Activated CD4-positive, alpha-beta memory T cell treated with anti-CD3 and anti-CD28 coated beads for 36 hours (primary cell): ENCODE data around the gene ERMARD. TPM values are rescaled to one million over a fixed set of nuclear protein-coding genes. Genes with fewer than 3 reads are reported as not detected.
A peak's percentile ranks its signal among the peaks of the same experiment; 100 is the strongest.

Experiments used
- CTCF ChIA-PET: fragments of 350-600 bp; sonication (Branson Sonifier 250); formaldehyde crosslinking; loops from one replicate; lab custom pipeline; 2021; ENCODE audit warnings: antibody characterized with exemption, inconsistent platforms; lab: Charles Lee
- POLR2A ChIA-PET: fragments of 350-600 bp; sonication (Branson Sonifier 250); formaldehyde crosslinking; loops from one replicate; lab custom pipeline; 2021; ENCODE audit warnings: antibody characterized with exemption; lab: Charles Lee
- DNase-seq: peaks from one replicate; pipeline ENCODE4 v3.0.0-alpha.2; 2020
- H3K27ac Mint-ChIP-seq: one replicate; pipeline ENCODE4 v1.8.0; 2021; ENCODE audit warnings: mixed read lengths
- H3K27me3 Mint-ChIP-seq: one replicate; pipeline ENCODE4 v1.8.0; 2021; ENCODE audit warnings: mixed read lengths
- H3K36me3 Mint-ChIP-seq: one replicate; pipeline ENCODE4 v1.8.0; 2021; ENCODE audit warnings: mixed read lengths
- H3K4me1 Mint-ChIP-seq: one replicate; pipeline ENCODE4 v1.8.0; 2021; ENCODE audit warnings: low read depth, mixed read lengths
- H3K4me3 Mint-ChIP-seq: one replicate; pipeline ENCODE4 v1.8.0; 2021; ENCODE audit warnings: mild to moderate bottlenecking, mixed read lengths
- H3K9me3 Mint-ChIP-seq: one replicate; pipeline ENCODE4 v1.8.0; 2021; ENCODE audit warnings: mixed read lengths
- intact Hi-C: fragments of 100-400 bp; cut with micrococcal nuclease; formaldehyde crosslinking; loops from one replicate; pipeline ENCODE4 v1.15.1; 2023
- total RNA-seq, 2 experiments: library from RNA; stranded (reverse); gene quantifications; one replicate each; pipeline ENCODE4 v1.2.3, GENCODE V29; 2021

Gene ERMARD
- total RNA-seq, 2 experiments from 2014 or later, result 23.9 to 24.6 TPM

DNA sequence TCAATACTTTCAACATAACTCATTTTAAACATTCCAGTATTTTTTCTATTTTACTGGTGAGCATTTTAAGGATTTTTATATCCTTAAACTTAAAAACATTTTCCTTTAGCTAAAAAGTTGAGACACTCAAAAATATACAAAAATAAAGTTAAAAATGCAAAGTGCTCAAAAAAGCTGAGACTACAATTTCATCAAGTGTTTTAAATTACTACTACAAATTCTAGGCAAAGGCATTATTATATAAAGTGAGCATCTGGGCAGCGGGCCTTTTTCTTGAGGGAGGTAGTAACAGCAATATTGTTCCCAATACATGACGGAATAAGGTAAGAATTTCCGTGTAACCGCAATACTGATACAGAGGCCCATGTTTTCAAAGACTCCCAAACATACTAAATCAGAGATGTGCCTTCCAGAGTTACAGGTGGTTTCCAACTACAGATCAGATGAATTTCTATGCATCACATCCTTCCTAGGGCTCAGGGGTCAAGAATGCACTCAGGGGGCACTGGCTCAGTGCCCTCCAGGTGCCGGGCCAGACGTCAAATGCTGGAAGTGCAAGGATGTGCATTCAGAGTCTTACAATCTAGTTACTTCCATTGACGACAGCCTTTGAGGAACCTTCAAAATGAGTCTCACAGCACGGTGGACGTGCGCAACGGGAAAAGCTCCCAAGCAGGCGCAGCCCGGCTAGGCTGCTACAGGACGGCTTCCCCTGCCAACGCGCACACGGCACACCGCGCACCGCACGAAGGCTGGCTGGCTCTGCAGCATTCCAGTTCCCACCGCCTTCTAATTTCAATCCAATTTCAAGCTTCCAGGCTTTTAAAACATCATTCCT is 28.8 kb upstream of the ERMARD start:
- peak; percentile 68 for DNase-seq
- H3K27me3 Mint-ChIP-seq, result no peaks in the 10 kb centered on the region
- peaks cover 10% of the 10 kb centered on the region for H3K36me3 Mint-ChIP-seq
- no peaks in the 10 kb centered on the region for H3K9me3 Mint-ChIP-seq
- CTCF ChIA-PET, result interaction anchor here (1.1 to 1.8 kb wide), 3 partner anchors 12 to 21 kb away, joined by 4 to 7 read pairs (median 4); partner anchors contain the start of genes C6orf120 and WDR27
- peak overlapping the region; percentile 98 for H3K4me3 Mint-ChIP-seq
- intact Hi-C loops, result loop anchor here (1.0 to 10.0 kb wide), 5 partner anchors 13 to 832 kb away; partner anchors contain the start of genes C6orf120, DYNLT2, ERMARD and TBP
- POLR2A ChIA-PET, result interaction anchor here (1.0 to 2.6 kb wide), 4 partner anchors 11 to 29 kb away, joined by 3 to 49 read pairs (median 8); partner anchors contain the start of genes C6orf120, DYNLT2, ERMARD and WDR27
- peak overlapping the region; percentile 100 for H3K27ac Mint-ChIP-seq
- H3K4me1 Mint-ChIP-seq, result peaks cover 38% of the 10 kb centered on the region

GRCh38 chr6:169723200-169723909 is 28.1 kb upstream of the ERMARD start:
- intact Hi-C loops, result loop anchor here (1.0 to 10.0 kb wide), 3 partner anchors 28 to 831 kb away; partner anchors contain the start of genes DYNLT2, ERMARD and TBP
- ChIA-PET POLR2A (interaction anchor here (1.3 to 2.6 kb wide), 2 partner anchors 21 to 28 kb away, joined by 7 to 49 read pairs; partner anchors contain the start of genes C6orf120, DYNLT2, ERMARD and WDR27), CTCF (interaction anchor here (1.8 kb wide), 1 partner anchor 20 kb away, joined by 7 read pairs; no protein-coding TSS in a partner anchor)
- Mint-ChIP-seq H3K4me1 (peaks cover 42% of the 10 kb centered on the region), H3K36me3 (peaks cover 10% of the 10 kb centered on the region), H3K4me3 (peak overlapping the region; percentile 98), H3K27ac (peak overlapping the region; percentile 100), H3K27me3 (no peaks in the 10 kb centered on the region), H3K9me3 (no peaks in the 10 kb centered on the region)
- DNase-seq, result peak; percentile 76

DNA sequence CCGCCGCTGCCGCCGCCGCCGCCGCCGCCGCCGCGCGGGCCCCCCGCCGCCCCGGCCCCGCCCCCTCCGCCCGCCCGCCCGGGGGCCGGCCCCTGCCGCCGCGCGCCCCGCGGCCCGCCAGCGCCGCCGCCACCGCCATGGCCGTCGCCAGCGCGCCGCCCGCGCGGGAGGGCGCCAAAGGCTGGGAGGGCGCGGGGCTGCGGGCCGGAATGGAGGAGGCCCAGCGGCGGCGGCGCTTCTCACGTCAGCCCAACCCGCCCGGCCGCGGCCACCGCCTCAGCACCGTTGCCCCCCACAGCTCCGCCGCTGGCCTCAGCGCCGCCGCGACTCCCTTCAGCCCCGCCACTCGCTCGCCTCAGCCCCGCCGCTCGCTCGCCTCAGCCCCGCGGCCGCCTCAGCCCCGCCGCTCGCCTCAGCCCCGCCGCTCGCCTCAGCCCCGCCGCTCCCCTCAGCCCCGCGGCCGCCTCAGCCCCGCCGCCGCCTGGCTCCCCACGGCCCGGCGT is 27.4 kb upstream of the ERMARD start:
- Mint-ChIP-seq H3K4me3 (peak overlapping the region; percentile 69), H3K9me3 (no peaks in the 10 kb centered on the region), H3K36me3 (peaks cover 10% of the 10 kb centered on the region), H3K4me1 (peaks cover 40% of the 10 kb centered on the region), H3K27ac (peak overlapping the region; percentile 62), H3K27me3 (no peaks in the 10 kb centered on the region)
- CTCF ChIA-PET, result no interaction called here
- intact Hi-C loops, result loop anchor here (1.0 to 10.0 kb wide), 3 partner anchors 27 to 830 kb away; partner anchors contain the start of genes DYNLT2, ERMARD and TBP
- peak; percentile 35 for DNase-seq
- POLR2A ChIA-PET, result interaction anchor here (1.3 to 2.6 kb wide), 4 partner anchors 22 to 27 kb away, joined by 7 to 49 read pairs (median 15); partner anchors contain the start of genes C6orf120, DYNLT2, ERMARD and WDR27

GRCh38 chr6:169724494-169725124 is 26.8 kb upstream of the ERMARD start, which contains the start of gene PHF10:
TSS of gene PHF10 (minus strand) at chr6:169724500. CDS start at chr6:169723931, 569 bp downstream.
- intact Hi-C loops, result loop anchor here (10.0 kb wide), 1 partner anchor 510 kb away; no protein-coding TSS in a partner anchor
- ChIA-PET POLR2A (interaction anchor here (0.8 to 1.8 kb wide), 5 partner anchors 11 to 30 kb away, joined by 3 to 20 read pairs (median 3); partner anchors contain the start of genes C6orf120, DYNLT2, ERMARD and WDR27), CTCF (interaction anchor here (0.9 to 1.3 kb wide), 2 partner anchors 23 to 65 kb away, joined by 3 to 6 read pairs; no protein-coding TSS in a partner anchor)
- Mint-ChIP-seq H3K27ac (peak within 1 kb of the TSS; percentile 100), H3K36me3 (peaks cover 10% of the 10 kb centered on the region), H3K4me3 (peak within 1 kb of the TSS; percentile 98), H3K9me3 (no peaks in the 10 kb centered on the region), H3K4me1 (peaks cover 35% of the 10 kb centered on the region), H3K27me3 (no peaks in the 10 kb centered on the region)
- DNase-seq, result peak; percentile 71

DNA sequence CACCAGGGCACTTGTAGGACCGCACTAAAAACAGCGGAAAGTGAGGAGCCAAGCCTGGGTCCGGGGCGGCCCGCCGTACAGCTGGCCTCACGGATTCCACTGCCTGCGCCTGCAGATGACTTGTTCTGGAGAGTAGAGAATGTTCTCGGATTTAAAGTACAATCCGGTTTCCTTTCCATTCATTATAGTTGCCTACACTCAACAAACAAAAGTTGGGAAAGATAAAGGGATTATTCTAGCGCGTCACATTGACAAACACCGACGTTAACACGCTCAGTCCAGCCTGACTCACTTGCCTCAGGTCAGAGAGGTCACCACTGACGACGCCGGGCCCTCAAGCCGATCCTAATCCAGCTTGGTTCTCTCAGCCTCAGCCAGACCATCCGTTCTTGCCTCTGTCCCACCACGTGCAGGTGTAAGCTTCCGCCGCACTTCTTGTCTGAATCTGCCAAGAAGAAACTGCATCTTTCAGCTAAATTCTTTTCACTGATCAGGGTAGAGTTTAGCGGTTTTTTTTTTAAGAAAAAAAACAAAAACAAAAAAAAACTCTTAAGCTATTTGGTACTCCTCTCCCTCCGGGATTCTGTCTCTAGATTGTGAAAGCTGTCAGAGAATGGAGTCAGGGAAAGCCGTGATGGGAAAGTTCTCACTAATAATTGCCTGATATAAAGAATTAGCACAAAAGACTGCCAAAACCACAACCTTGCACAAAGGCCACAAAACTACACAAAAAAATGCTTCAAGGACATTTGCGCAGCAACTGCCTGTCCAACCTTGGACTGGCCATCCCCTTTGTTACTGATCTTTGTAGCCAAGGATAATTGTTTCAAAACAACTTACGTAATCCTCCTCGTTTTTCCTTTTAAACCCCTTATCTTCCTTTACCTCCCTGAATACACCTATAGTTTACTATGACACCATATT is 26.0 kb upstream of the ERMARD start:
- Mint-ChIP-seq H3K27ac (peak overlapping the region; percentile 76), H3K27me3 (no peaks in the 10 kb centered on the region), H3K4me3 (peak overlapping the region; percentile 79), H3K4me1 (peaks cover 28% of the 10 kb centered on the region), H3K36me3 (peaks cover 7% of the 10 kb centered on the region), H3K9me3 (no peaks in the 10 kb centered on the region)
- CTCF ChIA-PET, result interaction anchor here (0.9 to 1.3 kb wide), 2 partner anchors 24 to 65 kb away, joined by 3 to 6 read pairs; no protein-coding TSS in a partner anchor
- POLR2A ChIA-PET, result interaction anchor here (0.8 to 1.8 kb wide), 5 partner anchors 10 to 29 kb away, joined by 3 to 20 read pairs (median 3); partner anchors contain the start of genes C6orf120, DYNLT2, ERMARD and WDR27
- intact Hi-C loops, result loop anchor here (10.0 kb wide), 1 partner anchor 511 kb away; no protein-coding TSS in a partner anchor
- peak; percentile 42 for DNase-seq

DNA sequence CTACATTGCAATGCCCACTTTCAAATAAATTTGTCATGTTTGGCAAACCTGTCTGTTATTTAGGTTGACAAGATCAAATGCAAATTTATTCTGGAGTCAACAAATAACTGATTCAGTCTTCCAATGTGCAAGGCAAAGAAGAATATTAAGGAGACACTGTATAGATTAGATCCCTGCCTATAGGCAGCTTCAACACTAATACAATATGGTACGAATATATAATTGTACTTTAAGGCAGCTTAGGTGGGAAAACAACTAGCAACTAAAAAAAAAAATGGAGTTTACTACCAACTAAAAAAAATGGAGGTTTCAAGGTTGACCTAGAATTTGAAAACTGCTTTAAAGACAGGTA is 25.4 kb upstream of the ERMARD start:
- Mint-ChIP-seq H3K27ac (peak overlapping the region; percentile 16), H3K9me3 (no peaks in the 10 kb centered on the region), H3K4me1 (peaks cover 24% of the 10 kb centered on the region), H3K27me3 (no peaks in the 10 kb centered on the region), H3K36me3 (peaks cover 6% of the 10 kb centered on the region), H3K4me3 (peak overlapping the region; percentile 79)
- CTCF ChIA-PET, result interaction anchor here (0.8 to 1.3 kb wide), 2 partner anchors 64 to 198 kb away, joined by 3 to 6 read pairs; no protein-coding TSS in a partner anchor
- POLR2A ChIA-PET, result interaction anchor here (1.1 to 1.8 kb wide), 3 partner anchors 10 to 28 kb away, joined by 3 to 20 read pairs (median 3); partner anchors contain the start of genes C6orf120 and WDR27
- intact Hi-C loops, result loop anchor here (10.0 kb wide), 1 partner anchor 511 kb away; no protein-coding TSS in a partner anchor
- no peak for DNase-seq

- H3K9me3 Mint-ChIP-seq, result no peaks in the 10 kb centered on the region
- intact Hi-C loops, result loop anchor here (10.0 kb wide), 1 partner anchor 512 kb away; no protein-coding TSS in a partner anchor
- CTCF ChIA-PET, result interaction anchor here (0.6 to 0.8 kb wide), 2 partner anchors 63 to 198 kb away, joined by 3 read pairs; no protein-coding TSS in a partner anchor
Measured at GRCh38 chr6:169726963-169727362, 24.5 kb upstream of the ERMARD start.

DNA sequence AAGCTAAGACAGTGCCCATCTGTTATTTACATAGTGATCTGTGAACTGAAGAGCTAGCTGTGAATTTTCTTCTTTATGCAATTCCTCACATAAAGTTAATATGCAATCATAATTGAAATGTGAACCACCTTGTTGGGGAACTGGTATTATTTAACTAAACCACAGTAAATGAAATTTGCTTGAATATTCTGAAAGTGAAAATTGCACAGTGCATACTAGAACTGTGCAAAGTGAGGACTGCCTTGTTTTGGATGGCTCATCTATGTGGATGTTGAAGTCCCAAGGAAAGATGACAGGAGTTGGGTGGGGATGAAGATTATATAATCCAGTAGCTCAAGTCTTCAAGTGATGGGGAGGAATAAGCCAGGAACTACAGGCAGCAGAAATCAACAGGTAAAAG is 21.5 kb upstream of the ERMARD start:
- Mint-ChIP-seq H3K9me3 (no peaks in the 10 kb centered on the region), H3K4me3 (no peak overlapping the region), H3K4me1 (peaks cover 14% of the 10 kb centered on the region), H3K36me3 (no peaks in the 10 kb centered on the region), H3K27ac (no peak overlapping the region), H3K27me3 (no peaks in the 10 kb centered on the region)
- CTCF ChIA-PET, result no interaction called here
- POLR2A ChIA-PET, result no interaction called here
- DNase-seq, result no peak
- intact Hi-C loops, result loop anchor here (10.0 kb wide), 1 partner anchor 515 kb away; no protein-coding TSS in a partner anchor

More at GRCh38 chr6:169726963-169727362, 24.5 kb upstream of the ERMARD start:
- H3K4me3 Mint-ChIP-seq, result no peak overlapping the region
- no peak overlapping the region for H3K27ac Mint-ChIP-seq
- H3K4me1 Mint-ChIP-seq, result peaks cover 18% of the 10 kb centered on the region
- H3K27me3 Mint-ChIP-seq, result no peaks in the 10 kb centered on the region
- DNase-seq, result no peak
- H3K36me3 Mint-ChIP-seq, result peaks cover 6% of the 10 kb centered on the region
- POLR2A ChIA-PET, result no interaction called here

GRCh38 chr6:169738204-169738975 is 13.0 kb upstream of the ERMARD start:
- Mint-ChIP-seq H3K4me3 (no peak overlapping the region), H3K27me3 (peaks cover 7% of the 10 kb centered on the region), H3K4me1 (no peaks in the 10 kb centered on the region), H3K27ac (no peak overlapping the region), H3K36me3 (no peaks in the 10 kb centered on the region), H3K9me3 (no peaks in the 10 kb centered on the region)
- intact Hi-C loops, result no loop called here
- ChIA-PET POLR2A (no interaction called here), CTCF (no interaction called here)
- DNase-seq, result no peak
